ENCODE measurements around the gene ALDH1A2. TPM values are rescaled to one million over a fixed set of nuclear protein-coding genes. Genes with fewer than 3 reads are reported as not detected.

ALDH1A2 gene
- total RNA-seq, 1 donor from 2014 or later = 0.91 TPM

GRCh38 chr15:58109419-58109818, 43.9 kb upstream of the ALDH1A2 start:
- Mint-ChIP-seq H3K4me1 (no peaks in the 10 kb centered on the region), H3K9me3 (peaks cover 3% of the 10 kb centered on the region), H3K27ac (ENCODE audit: unreplicated experiment) (no peak overlapping the region), H3K36me3 (ENCODE audit: low read depth) (no peaks in the 10 kb centered on the region), H3K4me3 (no peak overlapping the region), H3K27me3 (ENCODE audit: low read depth) (peaks cover 3% of the 10 kb centered on the region)
- DNase-seq (ENCODE audit: low read depth, low spot score) = no peak
- TF ChIP-seq CTCF (conservative IDR thresholded peaks at IDR 0.05) = no peak

- H3K27ac Mint-ChIP-seq (ENCODE audit: unreplicated experiment) = no peak overlapping the region
- DNase-seq (ENCODE audit: low read depth, low spot score) = no peak
- H3K4me1 Mint-ChIP-seq = no peaks in the 10 kb centered on the region
- no peaks in the 10 kb centered on the region for H3K36me3 Mint-ChIP-seq (ENCODE audit: low read depth)
- peaks cover 3% of the 10 kb centered on the region for H3K9me3 Mint-ChIP-seq
- no peak for TF ChIP-seq CTCF (conservative IDR thresholded peaks at IDR 0.05)
- H3K27me3 Mint-ChIP-seq (ENCODE audit: low read depth) = peaks cover 1% of the 10 kb centered on the region
- no peak overlapping the region for H3K4me3 Mint-ChIP-seq
These were observed 42.6 kb upstream of the ALDH1A2 start for GRCh38 chr15:58108117-58108516.

GRCh38 chr15:58103482-58103881, 38.0 kb upstream of the ALDH1A2 start:
- no peaks in the 10 kb centered on the region for H3K36me3 Mint-ChIP-seq (ENCODE audit: low read depth)
- no peaks in the 10 kb centered on the region for H3K9me3 Mint-ChIP-seq
- no peak for TF ChIP-seq CTCF (conservative IDR thresholded peaks at IDR 0.05)
- peaks cover 6% of the 10 kb centered on the region for H3K27me3 Mint-ChIP-seq (ENCODE audit: low read depth)
- no peaks in the 10 kb centered on the region for H3K4me1 Mint-ChIP-seq
- no peak for DNase-seq (ENCODE audit: low read depth, low spot score)
- H3K27ac Mint-ChIP-seq (ENCODE audit: unreplicated experiment) = no peak overlapping the region
- H3K4me3 Mint-ChIP-seq = no peak overlapping the region

- H3K36me3 Mint-ChIP-seq (ENCODE audit: low read depth) = no peaks in the 10 kb centered on the region
- no peak for TF ChIP-seq CTCF (conservative IDR thresholded peaks at IDR 0.05)
- no peak overlapping the region for H3K27ac Mint-ChIP-seq (ENCODE audit: unreplicated experiment)
- H3K4me1 Mint-ChIP-seq = no peaks in the 10 kb centered on the region
- no peak for DNase-seq (ENCODE audit: low read depth, low spot score)
- no peaks in the 10 kb centered on the region for H3K9me3 Mint-ChIP-seq
- H3K27me3 Mint-ChIP-seq (ENCODE audit: low read depth) = peaks cover under 1% of the 10 kb centered on the region
- no peak overlapping the region for H3K4me3 Mint-ChIP-seq
These were observed 31.1 kb upstream of the ALDH1A2 start for GRCh38 chr15:58096529-58097084.

GRCh38 chr15:58095415-58095814, 29.9 kb upstream of the ALDH1A2 start:
- TF ChIP-seq CTCF (conservative IDR thresholded peaks at IDR 0.05) = no peak
- H3K4me1 Mint-ChIP-seq = no peaks in the 10 kb centered on the region

More at GRCh38 chr15:58095415-58095814, 29.9 kb upstream of the ALDH1A2 start:
- H3K9me3 Mint-ChIP-seq = no peaks in the 10 kb centered on the region
- no peaks in the 10 kb centered on the region for H3K36me3 Mint-ChIP-seq (ENCODE audit: low read depth)
- H3K27me3 Mint-ChIP-seq (ENCODE audit: low read depth) = no peaks in the 10 kb centered on the region
- no peak overlapping the region for H3K27ac Mint-ChIP-seq (ENCODE audit: unreplicated experiment)
- no peak overlapping the region for H3K4me3 Mint-ChIP-seq
- DNase-seq (ENCODE audit: low read depth, low spot score) = no peak

All from neural crest cell (in vitro differentiated cells).